SK-N-SH (cell line): ENCODE data around the gene PAX9. TPM values are rescaled to one million over a fixed set of nuclear protein-coding genes. Genes with fewer than 3 reads are reported as not detected.

Experiments used
- CTCF ChIA-PET: fragments of 300-600, 350-600 bp; formaldehyde crosslinking; extraction: SDS; loops from one replicate; lab custom pipeline; 2021; lab: Yijun Ruan, JAX
- POLR2A ChIA-PET: fragments of 350-600 bp; sonication (Branson Sonifier 250); formaldehyde crosslinking; extraction: SDS; loops from one replicate; lab custom pipeline; 2020; ENCODE audit warnings: antibody characterized with exemption, inconsistent platforms; lab: Yijun Ruan, JAX
- DNase-seq: peaks from one replicate; pipeline ENCODE4 v3.0.0; 2012
- H2AFZ ChIP-seq: fragments of 200-600 bp; sonication (generic); 2 replicates; pipeline ENCODE4 v1.8.1; 2016; ENCODE audit warnings: antibody characterized with exemption, mild to moderate bottlenecking, low read depth
- H3F3A ChIP-seq: fragments of 200-600 bp; sonication (generic); replicated peaks from 2 replicates; pipeline ENCODE3; 2016; ENCODE audit warnings: antibody characterized with exemption, mild to moderate bottlenecking; ENCODE audit not compliant: insufficient read depth
- H3K27ac ChIP-seq, 2 experiments: fragments of 200-500 bp in 1 of 2; fragments of 200-600 bp in 1 of 2; sonication (Bioruptor generic) in 1 of 2; sonication (generic), shearing (Covaris generic) in 1 of 2; 2 replicates each; pipeline versions ENCODE4 v1.5.1 to v1.6.1; 2014 to 2016; ENCODE audit warnings: low read depth in 2 of 2, inconsistent platforms in 1 of 2, low read length in 1 of 2, mild to moderate bottlenecking in 1 of 2, mixed read lengths in 1 of 2
- H3K27me3 ChIP-seq: fragments of 200-600 bp; sonication (generic), shearing (Covaris generic); 2 replicates; pipeline ENCODE4 v1.6.1; 2016; ENCODE audit warnings: mixed run types; ENCODE audit not compliant: insufficient read depth
- H3K36me3 ChIP-seq, 2 experiments: fragments of 200-500 bp in 1 of 2; fragments of 200-600 bp in 1 of 2; sonication (Bioruptor generic) in 1 of 2; sonication (generic) in 1 of 2; replicated peaks in 1 of 2; 2 replicates each; pipeline versions ENCODE3 to v1.5.1; 2014 to 2016; ENCODE audit warnings: low read length in 1 of 2, mild to moderate bottlenecking in 1 of 2; ENCODE audit not compliant: insufficient read depth in 2 of 2, control insufficient read depth in 1 of 2
- H3K4me1 ChIP-seq, 2 experiments: fragments of 200-500 bp in 1 of 2; fragments of 200-600 bp in 1 of 2; sonication (Bioruptor generic) in 1 of 2; sonication (generic), shearing (Covaris generic) in 1 of 2; 2 replicates each; pipeline versions ENCODE4 v1.5.1 to v1.6.1; 2014 to 2016; ENCODE audit warnings: low read depth in 1 of 2, low read length in 1 of 2, mixed run types in 1 of 2; ENCODE audit not compliant: insufficient read depth in 2 of 2, control insufficient read depth in 1 of 2
- H3K4me2 ChIP-seq: fragments of 200-600 bp; sonication (generic), shearing (Covaris generic); 2 replicates; pipeline ENCODE4 v1.6.1; 2017; ENCODE audit warnings: mixed run types
- H3K4me3 ChIP-seq, 2 experiments: fragments of 200-500 bp in 1 of 2; fragments of 200-600 bp in 1 of 2; sonication (Bioruptor generic) in 1 of 2; sonication (generic), shearing (Covaris generic) in 1 of 2; 2 replicates each; pipeline versions ENCODE4 v1.5.1 to v1.8.1; 2014 to 2016; ENCODE audit warnings: low read depth in 2 of 2, inconsistent platforms in 1 of 2, low read length in 1 of 2, mild to moderate bottlenecking in 1 of 2, mixed read lengths in 1 of 2, moderate library complexity in 1 of 2
- H3K79me2 ChIP-seq: fragments of 200-600 bp; sonication (generic); 2 replicates; pipeline ENCODE4 v1.8.1; 2017; ENCODE audit warnings: mild to moderate bottlenecking; ENCODE audit not compliant: insufficient read depth
- H3K9ac ChIP-seq: fragments of 200-600 bp; sonication (generic); 2 replicates; pipeline ENCODE4 v1.6.1; 2017; ENCODE audit warnings: mixed run types
- H3K9me2 ChIP-seq: fragments of 200-600 bp; sonication (generic); 2 replicates; pipeline ENCODE4 v1.6.1; 2017; ENCODE audit warnings: mixed run types
- H3K9me3 ChIP-seq: fragments of 200-600 bp; sonication (generic); 2 replicates; pipeline ENCODE4 v1.6.1; 2017; ENCODE audit warnings: mixed run types, mild to moderate bottlenecking, moderate library complexity
- H4K20me1 ChIP-seq: fragments of 200-600 bp; sonication (generic); 2 replicates; pipeline ENCODE4 v1.6.1; 2017; ENCODE audit warnings: mild to moderate bottlenecking, mixed run types; ENCODE audit not compliant: insufficient read depth
- CHD2 ChIP-seq: fragments of 150-350 bp; IDR thresholded peaks from 2 replicates; pipeline ENCODE4 v1.6.1; 2018; ENCODE audit warnings: low read length; ENCODE audit not compliant: partially characterized antibody
- CTCF ChIP-seq: fragments of 200-600 bp; sonication (generic); IDR thresholded peaks from 2 replicates; pipeline ENCODE4 v1.6.1; 2017; ENCODE audit warnings: antibody characterized with exemption, mild to moderate bottlenecking, moderate library complexity
- EP300 ChIP-seq, 2 experiments: IDR thresholded peaks; 2 replicates each; pipeline versions ENCODE4 v1.4.0 to v1.6.1; 2012; ENCODE audit warnings: borderline replicate concordance in 1 of 2, low read depth in 1 of 2, low read length in 1 of 2
- IRF3 ChIP-seq: fragments of 150-350 bp; IDR thresholded peaks from 2 replicates; pipeline ENCODE4 v1.6.1; 2016; ENCODE audit warnings: mild to moderate bottlenecking, low read depth, low read length
- RFX5 ChIP-seq: IDR thresholded peaks from 2 replicates; pipeline ENCODE4 v1.6.1; 2012; ENCODE audit warnings: mild to moderate bottlenecking, improper control_type of control experiment, low read length
- SIN3A ChIP-seq: IDR thresholded peaks from 2 replicates; pipeline ENCODE4 v1.6.1; 2012; ENCODE audit warnings: low read depth, mild to moderate bottlenecking, low read length, moderate library complexity, borderline replicate concordance
- TEAD4 ChIP-seq: IDR thresholded peaks from 2 replicates; pipeline ENCODE4 v1.4.0; 2012; ENCODE audit warnings: mild to moderate bottlenecking, borderline replicate concordance; ENCODE audit not compliant: insufficient read depth
- YY1 ChIP-seq: IDR thresholded peaks from 2 replicates; pipeline ENCODE4 v1.4.0; 2012; ENCODE audit warnings: low read depth, mild to moderate bottlenecking
- WGBS: methylation state at CpG from one replicate; pipeline ENCODE4 v1.1.6; 2017; ENCODE audit warnings: low lambda C conversion rate; 5-methylcytosine and 5-hydroxymethylcytosine counted together
- polyA plus RNA-seq, 3 experiments: library from polyadenylated mRNA; depleted of rRNA; stranded (reverse); fragments of >200 nt; gene quantifications; 2 replicates each; pipeline ENCODE4 v1.2.3, GENCODE V29; 2012

PAX9 gene
- polyA plus RNA-seq, 1 of the 3 experiments (the other 2 are of a cell fraction), result not detected

- no peak for TF ChIP-seq IRF3
- TF ChIP-seq RFX5, result no peak
- no peak for TF ChIP-seq YY1
These were observed 739 bp upstream of the PAX9 start (continued) for GRCh38 chr14:36660736-36661505.

GRCh38 chr14:36662258-36662542 is 540 bp downstream of the PAX9 start:
- no peaks in the 10 kb centered on the region for H3K9me3 ChIP-seq

More at GRCh38 chr14:36662258-36662542, 540 bp downstream of the PAX9 start:
- TF ChIP-seq SIN3A (no peak), CTCF (no peak), CHD2 (no peak), TEAD4 (no peak), EP300 (IDR thresholded peaks at IDR 0.05; ENCODE audit: borderline replicate concordance in 1 of 2, low read depth in 1 of 2, low read length in 1 of 2) (no peak)
- CTCF ChIA-PET, result interaction anchor here (1.1 kb wide), 1 partner anchor 14 kb away, joined by 3 read pairs; no protein-coding TSS in a partner anchor
- POLR2A ChIA-PET, result no interaction called here
- no peaks in the 10 kb centered on the region for H4K20me1 ChIP-seq
- H3K4me3 ChIP-seq, result no peak overlapping the region
- H3K9ac ChIP-seq, result no peak overlapping the region
- H3K4me1 ChIP-seq, result no peaks in the 10 kb centered on the region; a peak in 1 of 4 replicates
- H3F3A ChIP-seq, result no peaks in the 10 kb centered on the region
- no peaks in the 10 kb centered on the region for H3K9me2 ChIP-seq
- no peak overlapping the region for H3K27ac ChIP-seq
- DNase-seq, result no peak
- peaks cover 82% of the 10 kb centered on the region for H3K27me3 ChIP-seq
- no peaks in the 10 kb centered on the region for H3K36me3 ChIP-seq
- 8% methylated on average over 11 of the region's 11 CpGs for WGBS
- no peak overlapping the region for H2AFZ ChIP-seq
- H3K79me2 ChIP-seq, result no peaks in the 10 kb centered on the region
- H3K4me2 ChIP-seq, result 0 out of 2 replicates have a peak overlapping the region, but pooled peaks have one; percentile 55
